Prostate gland (tissue), 2 donors: ENCODE results near the gene WFIKKN1. TPM values are rescaled to one million over a fixed set of nuclear protein-coding genes. Genes with fewer than 3 reads are reported as not detected.

Source experiments
- DNase-seq: peaks from one replicate; pipeline ENCODE4 v3.0.0-alpha.2; 2019; ENCODE audit warnings: low spot score
- H3K27ac ChIP-seq, 2 donors: fragments of 200-600 bp; sonication (generic); 2 replicates each; pipeline ENCODE4 v1.5.1; 2017 to 2019
- H3K27me3 ChIP-seq: fragments of 200-600 bp; sonication (generic); replicated peaks from 2 replicates; pipeline ENCODE4 v1.5.1; 2019; ENCODE audit not compliant: insufficient read depth
- H3K36me3 ChIP-seq, 2 donors: fragments of 200-600 bp; sonication (generic); 1 replicate in 1 of 2; 2 replicates in 1 of 2; pipeline versions ENCODE4 v1.5.1 to v1.8.1; 2017 to 2019
- H3K4me1 ChIP-seq: fragments of 200-600 bp; sonication (generic); replicated peaks from 2 replicates; pipeline ENCODE4 v1.5.1; 2019
- H3K4me3 ChIP-seq, 2 donors: fragments of 200-600 bp; sonication (generic); 2 replicates each; pipeline ENCODE4 v1.5.1; 2017 to 2019
- H3K9me3 ChIP-seq: fragments of 200-600 bp; sonication (generic); 2 replicates; pipeline ENCODE4 v1.5.1; 2017
- POLR2A ChIP-seq: fragments of 450-650 bp; IDR thresholded peaks from one replicate; pipeline ENCODE4 v1.6.1; 2016; ENCODE audit warnings: antibody characterized with exemption, mild to moderate bottlenecking
- POLR2AphosphoS5 ChIP-seq: sonication (generic); formaldehyde crosslinking; IDR thresholded peaks from one replicate; pipeline ENCODE4 v1.6.1; 2017; ENCODE audit warnings: antibody characterized with exemption
- WGBS: methylation state at CpG from one replicate; pipeline ENCODE4 v1.1.5; 2018; 5-methylcytosine and 5-hydroxymethylcytosine counted together
- intact Hi-C: fragments of 100-400 bp; cut with DNase I; formaldehyde crosslinking; loops from one replicate; pipeline ENCODE4 v1.14.2; 2022
- total RNA-seq, 2 donors: library from RNA; depleted of rRNA; stranded (reverse); fragments of >200 nt; gene quantifications; one replicate each; pipeline ENCODE4 v1.1.0, GENCODE V29; 2016
- TF ChIP-seq, protein P1 (sequence below), 4 experiments: fragments of 200-600 bp in 2 of 4; fragments of 450-650 bp in 2 of 4; sonication (generic) in 2 of 4; IDR thresholded peaks; 1 replicate in 3 of 4; 2 replicates in 1 of 4; pipeline ENCODE4 v1.5.1; 2016 to 2019; ENCODE audit warnings: antibody characterized with exemption in 4 of 4, mild to moderate bottlenecking in 2 of 4, moderate library complexity in 2 of 4

The WFIKKN1 gene
- total RNA-seq, 2 donors from 2014 or later = 1.5 to 1.9 TPM

DNA sequence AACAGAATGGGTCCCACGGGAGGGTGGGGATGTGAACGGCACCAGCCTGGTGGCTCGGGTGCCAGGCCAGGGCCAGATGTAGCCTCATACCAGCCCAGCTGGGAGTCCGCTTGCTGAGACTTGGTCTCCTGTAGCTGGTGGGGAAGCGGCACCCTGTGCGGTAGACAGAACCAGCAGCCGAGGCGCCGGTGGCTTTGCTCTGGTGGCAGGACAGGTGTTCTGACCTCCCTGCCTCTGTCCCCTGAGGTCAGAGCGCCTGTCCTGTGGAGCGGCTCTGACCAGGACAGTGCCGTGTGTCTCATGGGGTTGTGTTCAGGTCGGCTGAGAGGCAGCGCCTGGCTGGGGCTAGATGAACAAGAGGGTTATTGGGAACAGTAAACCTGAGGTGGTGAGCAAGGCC is 20.8 kb upstream of the WFIKKN1 start:
- H3K4me1 ChIP-seq = peaks cover 4% of the 10 kb centered on the region
- no peaks in the 10 kb centered on the region for H3K36me3 ChIP-seq
- TF ChIP-seq, protein P1, sequence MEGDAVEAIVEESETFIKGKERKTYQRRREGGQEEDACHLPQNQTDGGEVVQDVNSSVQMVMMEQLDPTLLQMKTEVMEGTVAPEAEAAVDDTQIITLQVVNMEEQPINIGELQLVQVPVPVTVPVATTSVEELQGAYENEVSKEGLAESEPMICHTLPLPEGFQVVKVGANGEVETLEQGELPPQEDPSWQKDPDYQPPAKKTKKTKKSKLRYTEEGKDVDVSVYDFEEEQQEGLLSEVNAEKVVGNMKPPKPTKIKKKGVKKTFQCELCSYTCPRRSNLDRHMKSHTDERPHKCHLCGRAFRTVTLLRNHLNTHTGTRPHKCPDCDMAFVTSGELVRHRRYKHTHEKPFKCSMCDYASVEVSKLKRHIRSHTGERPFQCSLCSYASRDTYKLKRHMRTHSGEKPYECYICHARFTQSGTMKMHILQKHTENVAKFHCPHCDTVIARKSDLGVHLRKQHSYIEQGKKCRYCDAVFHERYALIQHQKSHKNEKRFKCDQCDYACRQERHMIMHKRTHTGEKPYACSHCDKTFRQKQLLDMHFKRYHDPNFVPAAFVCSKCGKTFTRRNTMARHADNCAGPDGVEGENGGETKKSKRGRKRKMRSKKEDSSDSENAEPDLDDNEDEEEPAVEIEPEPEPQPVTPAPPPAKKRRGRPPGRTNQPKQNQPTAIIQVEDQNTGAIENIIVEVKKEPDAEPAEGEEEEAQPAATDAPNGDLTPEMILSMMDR (IDR thresholded peaks at IDR 0.05) = no peak
- WGBS = 90% methylated on average over 14 of the region's 14 CpGs
- no peaks in the 10 kb centered on the region for H3K27me3 ChIP-seq
- no peaks in the 10 kb centered on the region for H3K9me3 ChIP-seq
- H3K4me3 ChIP-seq = no peak overlapping the region
- no peak for DNase-seq
- intact Hi-C loops = no loop called here
- H3K27ac ChIP-seq = no peak overlapping the region

- intact Hi-C loops = no loop called here
- 54% methylated on average over 28 of the region's 28 CpGs for WGBS
Observed at GRCh38 chr16:610513-611381, 20.0 kb upstream of the WFIKKN1 start.

DNA sequence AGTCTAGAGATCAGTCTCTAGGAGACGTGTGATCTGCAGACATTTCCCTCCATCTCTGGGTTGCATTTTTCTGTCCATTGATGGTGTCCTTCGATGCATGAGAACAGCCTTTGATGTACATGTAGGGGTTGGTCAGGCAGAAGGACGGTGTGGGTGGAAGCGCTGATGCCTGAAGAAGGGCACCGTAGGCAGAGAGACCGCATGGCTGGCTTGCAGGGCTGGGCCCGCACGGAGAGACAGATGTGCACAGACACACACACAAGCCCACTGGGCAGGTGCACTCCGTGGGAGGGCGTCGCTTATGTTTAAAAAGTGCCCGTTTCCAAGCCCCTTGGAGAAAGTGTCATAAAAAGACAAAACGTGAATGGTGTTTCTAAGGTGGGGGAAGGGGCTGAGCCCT is 15.7 kb upstream of the WFIKKN1 start:
- Histone ChIP-seq H3K4me3 (no peak overlapping the region), H3K27me3 (no peaks in the 10 kb centered on the region), H3K36me3 (no peaks in the 10 kb centered on the region), H3K9me3 (no peaks in the 10 kb centered on the region), H3K27ac (no peak overlapping the region), H3K4me1 (peaks cover 6% of the 10 kb centered on the region)
- WGBS = 88% methylated on average over 13 of the region's 13 CpGs
- no peak for DNase-seq
- TF ChIP-seq, protein P1 (IDR thresholded peaks at IDR 0.05) = no peak
- no peak for TF ChIP-seq POLR2AphosphoS5
- TF ChIP-seq POLR2A = no peak
- intact Hi-C loops = no loop called here

More at GRCh38 chr16:610513-611381, 20.0 kb upstream of the WFIKKN1 start:
- H3K27ac ChIP-seq = no peak overlapping the region
- DNase-seq = no peak
- no peaks in the 10 kb centered on the region for H3K9me3 ChIP-seq
- H3K4me1 ChIP-seq = peaks cover 4% of the 10 kb centered on the region
- no peaks in the 10 kb centered on the region for H3K27me3 ChIP-seq
- H3K4me3 ChIP-seq = no peak overlapping the region
- TF ChIP-seq POLR2AphosphoS5 = peak; percentile 38
- no peak for TF ChIP-seq POLR2A
- TF ChIP-seq, protein P1 (IDR thresholded peaks at IDR 0.05) = peak; percentile 50 to 91 (median 77)
- no peaks in the 10 kb centered on the region for H3K36me3 ChIP-seq

DNA sequence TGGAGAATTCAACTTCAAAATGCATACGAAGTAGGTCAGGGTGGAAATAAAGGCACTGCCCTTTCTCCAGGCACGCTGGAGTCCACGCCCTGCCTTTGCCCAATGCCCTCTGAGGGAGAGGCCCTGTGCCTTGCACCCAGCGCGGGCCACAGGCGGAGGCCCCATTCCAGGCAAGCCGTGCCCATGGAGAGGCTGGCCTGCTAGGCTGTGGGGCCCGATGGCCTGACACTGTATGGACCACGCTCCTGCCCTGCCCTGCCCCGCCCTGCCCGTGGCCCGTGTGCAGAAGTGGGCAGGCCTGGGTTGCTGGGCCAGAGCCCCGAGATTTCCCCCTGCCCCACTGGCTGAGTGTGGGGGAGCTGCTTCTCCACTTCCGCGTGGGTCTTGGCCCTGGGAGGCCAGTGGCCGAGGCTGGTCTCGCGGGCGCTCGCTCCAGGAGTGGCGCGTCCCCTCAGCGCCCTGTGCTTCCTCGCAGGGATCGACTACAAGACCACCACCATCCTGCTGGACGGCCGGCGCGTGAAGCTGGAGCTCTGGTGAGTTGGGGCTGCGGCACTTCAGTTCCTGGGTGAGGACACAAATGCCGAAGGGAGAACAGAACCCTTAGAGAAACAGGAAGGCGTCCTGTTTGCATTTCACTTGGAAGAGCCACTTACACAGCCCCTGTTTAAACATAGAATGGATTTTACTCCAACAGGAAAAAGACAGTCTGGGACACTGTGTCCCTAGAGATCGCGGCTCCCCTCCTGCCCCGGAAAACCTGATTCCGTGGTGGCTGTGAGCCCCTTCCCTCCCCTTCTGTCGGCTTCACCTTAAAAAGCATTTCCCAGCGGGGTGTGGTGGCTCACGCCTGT is 13.8 kb upstream of the WFIKKN1 start:
- TF ChIP-seq POLR2A (no peak), POLR2AphosphoS5 (peak; percentile 44)
- TF ChIP-seq, protein P1 (IDR thresholded peaks at IDR 0.05) = no peak
- Histone ChIP-seq H3K9me3 (no peaks in the 10 kb centered on the region), H3K27ac (peak overlapping the region in 1 of 2 donors; percentile 1), H3K27me3 (no peaks in the 10 kb centered on the region), H3K36me3 (no peaks in the 10 kb centered on the region), H3K4me3 (no peak overlapping the region), H3K4me1 (peaks cover 7% of the 10 kb centered on the region)
- intact Hi-C loops = no loop called here
- WGBS = 85% methylated on average over 30 of the region's 39 CpGs
- no peak for DNase-seq
